Uterus (tissue), 2 donors: ENCODE data around the gene HMX1.

Experiments used
- CTCF ChIP-seq, 4 experiments: fragments of 200-600 bp in 2 of 4; fragments of 450-650 bp in 2 of 4; sonication (generic) in 2 of 4; IDR thresholded peaks; one replicate each; pipeline ENCODE4 v1.5.1; 2016 to 2019; ENCODE audit warnings: antibody characterized with exemption in 4 of 4, mild to moderate bottlenecking in 2 of 4, moderate library complexity in 1 of 4
- POLR2A ChIP-seq, 2 donors: fragments of 450-650 bp; IDR thresholded peaks; one replicate each; pipeline ENCODE4 v1.6.1; 2016; ENCODE audit warnings: antibody characterized with exemption in 2 of 2, mild to moderate bottlenecking in 1 of 2, moderate library complexity in 1 of 2

- TF ChIP-seq CTCF (IDR thresholded peaks at IDR 0.05) (no peak), POLR2A (IDR thresholded peaks at IDR 0.05) (no peak)
These were observed 11.3 kb downstream of the HMX1 start for GRCh38 chr4:8860096-8860891.
